ENCODE measurements around the gene GPBP1L1.
"Not testable (repeated sequence)": the region's sequence is repeated elsewhere in the genome, so short reads cannot be mapped to it uniquely, and the experiment has no call there.

GPBP1L1 gene

GRCh38 chr1:45678489-45678888 is 7.8 kb downstream of the GPBP1L1 start:
- no peak for DNase-seq

- DNase-seq, result no peak
These were observed 8.5 kb downstream of the GPBP1L1 start for GRCh38 chr1:45677751-45678245.

GRCh38 chr1:45676553-45676952 is 9.8 kb downstream of the GPBP1L1 start:
- DNase-seq, result not testable (repeated sequence)

GRCh38 chr1:45674478-45674877 is 11.9 kb downstream of the GPBP1L1 start:
- DNase-seq, result no peak

- DNase-seq, result no peak
These were observed 12.4 kb downstream of the GPBP1L1 start for GRCh38 chr1:45673956-45674355.

- no peak for DNase-seq
These were observed 16.3 kb downstream of the GPBP1L1 start for GRCh38 chr1:45669859-45670655.

GRCh38 chr1:45669379-45669778 is 17.0 kb downstream of the GPBP1L1 start:
- DNase-seq, result no peak

GRCh38 chr1:45668526-45668925 is 17.8 kb downstream of the GPBP1L1 start:
- DNase-seq, result no peak

- no peak for DNase-seq
These were observed 18.8 kb downstream of the GPBP1L1 start for GRCh38 chr1:45667321-45668111.

- DNase-seq, result no peak
These were observed 19.5 kb downstream of the GPBP1L1 start for GRCh38 chr1:45666836-45667235.

GRCh38 chr1:45660336-45660735 is 26.0 kb downstream of the GPBP1L1 start:
- no peak for DNase-seq

GRCh38 chr1:45659222-45659621 is 27.1 kb downstream of the GPBP1L1 start:
- no peak for DNase-seq

GRCh38 chr1:45658171-45658570 is 28.2 kb downstream of the GPBP1L1 start:
- no peak for DNase-seq

GRCh38 chr1:45656573-45657226 is 29.6 kb downstream of the GPBP1L1 start:
- no peak for DNase-seq

GRCh38 chr1:45654540-45655280 is 31.6 kb downstream of the GPBP1L1 start:
- peak in 1 of 2 experiments; percentile 31 for DNase-seq

GRCh38 chr1:45647248-45648021 is 38.9 kb downstream of the GPBP1L1 start:
- DNase-seq, result no peak

GRCh38 chr1:45644661-45645060 is 41.7 kb downstream of the GPBP1L1 start:
- DNase-seq, result no peak

GRCh38 chr1:45643978-45644377 is 42.4 kb downstream of the GPBP1L1 start:
- DNase-seq, result no peak

- no peak for DNase-seq
These were observed 43.0 kb downstream of the GPBP1L1 start for GRCh38 chr1:45643321-45643720.

GRCh38 chr1:45640293-45640692 is 46.0 kb downstream of the GPBP1L1 start:
- no peak for DNase-seq

GRCh38 chr1:45635211-45635610 is 51.1 kb downstream of the GPBP1L1 start:
- no peak for DNase-seq

GRCh38 chr1:45630429-45630828 is 55.9 kb downstream of the GPBP1L1 start:
- DNase-seq, result no peak
